GM18498 (cell line): ENCODE measurements around the gene A4GALT.
A peak's percentile ranks its signal among the peaks of the same experiment; 100 is the strongest.
"Not testable (repeated sequence)": the region's sequence is repeated elsewhere in the genome, so short reads cannot be mapped to it uniquely, and the experiment has no call there.

ENCODE experiments used
- ATAC-seq: cut with Tn5 transposase; IDR thresholded peaks from one replicate; pipeline ENCODE4 v1.9.1; 2021; ENCODE audit warnings: mild to moderate bottlenecking, moderate library complexity; ENCODE audit not compliant: unreplicated experiment

A4GALT gene, protein sequence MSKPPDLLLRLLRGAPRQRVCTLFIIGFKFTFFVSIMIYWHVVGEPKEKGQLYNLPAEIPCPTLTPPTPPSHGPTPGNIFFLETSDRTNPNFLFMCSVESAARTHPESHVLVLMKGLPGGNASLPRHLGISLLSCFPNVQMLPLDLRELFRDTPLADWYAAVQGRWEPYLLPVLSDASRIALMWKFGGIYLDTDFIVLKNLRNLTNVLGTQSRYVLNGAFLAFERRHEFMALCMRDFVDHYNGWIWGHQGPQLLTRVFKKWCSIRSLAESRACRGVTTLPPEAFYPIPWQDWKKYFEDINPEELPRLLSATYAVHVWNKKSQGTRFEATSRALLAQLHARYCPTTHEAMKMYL

DNA sequence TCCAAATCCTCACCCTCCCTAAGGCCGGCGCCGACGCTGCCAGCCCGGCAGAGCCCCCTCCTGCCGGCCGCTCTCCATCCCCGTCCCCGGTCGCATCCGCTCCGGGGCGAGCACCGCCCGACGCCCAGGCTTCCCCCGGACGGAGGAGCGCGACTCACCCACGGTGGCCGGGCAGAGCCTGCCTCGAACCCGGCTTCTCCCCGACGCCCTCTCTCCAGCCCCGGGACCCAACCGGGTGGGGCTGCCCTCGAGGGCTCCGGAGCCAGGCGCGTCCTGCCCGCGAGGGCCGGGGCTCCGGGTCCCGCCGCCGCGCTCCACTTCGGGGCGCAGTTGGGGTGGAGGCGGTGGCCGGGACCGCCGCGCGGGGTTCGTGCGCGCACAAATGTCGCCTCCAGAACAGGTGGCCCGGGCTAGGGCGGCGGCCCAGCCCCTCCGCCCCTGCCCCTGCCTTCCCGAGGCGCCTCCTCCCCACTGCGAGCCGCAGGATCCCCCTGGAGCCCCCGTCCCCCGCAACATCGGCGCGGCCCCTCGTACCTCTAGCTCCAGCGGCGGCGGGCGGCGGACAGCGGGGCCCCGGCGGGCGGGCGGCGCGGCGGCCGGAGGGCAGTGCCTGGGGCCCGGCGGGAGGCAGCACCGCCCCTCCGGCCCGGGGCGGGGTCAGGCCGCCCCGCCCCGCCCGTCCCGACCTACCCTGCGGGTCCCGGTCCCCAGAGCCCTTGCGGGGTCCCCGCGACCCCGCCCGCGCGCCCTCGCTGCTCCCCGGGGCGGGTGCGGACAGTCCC, at the start of gene A4GALT:
Gene A4GALT (minus strand): TSS at position 608 of the 782 bp plus-strand sequence. CDS start 26,919 bp downstream, outside the sequence.
- ATAC-seq: no peak

DNA sequence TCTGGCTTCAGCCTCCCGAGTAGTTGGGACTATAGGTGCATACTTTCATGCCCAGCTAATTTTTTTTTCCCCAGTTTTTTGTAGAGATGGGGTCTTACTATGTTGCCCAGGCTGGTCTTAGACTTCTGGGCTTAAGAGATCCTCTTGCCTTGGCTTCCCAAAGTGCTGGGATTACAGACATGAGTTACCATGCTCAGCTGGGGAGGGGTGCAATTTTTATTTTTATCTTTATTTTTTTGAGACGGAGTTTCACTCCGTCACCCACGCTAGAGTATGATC, 49.7 kb upstream of the A4GALT start:
- no peak for ATAC-seq

DNA sequence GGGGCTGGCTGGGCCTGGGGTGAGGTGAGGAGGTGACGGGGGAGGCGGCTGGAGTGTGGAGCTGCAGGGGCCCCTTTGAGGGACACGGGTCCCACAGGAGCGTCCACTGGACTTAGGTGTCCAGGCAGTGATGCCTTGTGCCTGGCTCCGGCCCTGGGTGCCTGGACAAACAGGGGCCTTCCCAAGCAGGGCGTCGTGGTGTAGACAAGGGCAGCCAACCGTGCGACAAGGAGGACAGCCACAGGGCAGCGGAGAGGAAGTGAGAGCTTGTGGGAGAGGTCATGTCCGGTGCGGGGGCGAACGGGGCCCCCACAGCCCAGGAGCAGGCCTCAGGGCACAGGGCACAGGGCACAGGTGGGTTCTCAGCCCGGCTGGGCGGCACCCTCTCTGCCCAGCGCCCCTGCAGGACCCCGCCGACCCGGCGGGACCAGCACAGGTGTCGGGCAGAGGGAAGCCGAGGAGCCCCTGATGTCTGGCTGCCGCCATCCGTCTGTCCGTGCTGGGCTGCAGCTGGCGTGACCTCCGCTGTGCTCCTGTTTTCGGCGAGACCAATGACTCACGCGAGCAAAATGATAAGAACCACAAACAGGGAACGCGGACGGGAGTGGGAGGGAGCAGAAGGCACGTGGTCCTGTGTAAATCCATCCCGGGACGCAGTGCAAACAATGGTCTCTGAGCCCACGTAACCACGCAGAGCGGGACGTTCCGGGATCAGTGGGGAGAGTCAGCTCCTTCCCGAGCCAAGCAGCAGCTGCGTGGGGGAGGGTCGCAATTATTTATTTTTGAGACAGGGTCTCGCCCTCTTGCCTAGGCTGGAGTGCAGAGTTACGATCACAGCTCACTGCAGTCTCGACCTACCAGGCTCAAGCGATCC, 49.1 kb upstream of the A4GALT start:
- ATAC-seq: peak; percentile 86

DNA sequence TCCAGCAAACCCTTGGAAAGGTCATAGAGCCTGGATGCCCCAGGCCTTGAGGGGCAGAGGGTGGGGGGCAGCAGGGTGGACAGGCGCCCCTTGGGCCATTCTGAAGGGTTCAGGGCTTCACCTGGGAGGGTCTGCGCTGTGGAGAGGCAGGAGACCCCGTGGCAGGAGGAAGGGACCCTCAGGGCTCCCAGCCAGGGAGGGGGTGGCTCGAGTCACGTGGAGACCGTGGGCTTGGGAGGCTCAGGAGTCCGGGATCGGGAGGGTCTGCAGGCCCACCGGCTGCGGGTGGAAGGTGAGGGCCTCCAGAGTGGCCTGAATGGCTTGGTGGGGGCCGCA, 48.5 kb upstream of the A4GALT start:
- ATAC-seq: peak; percentile 6

DNA sequence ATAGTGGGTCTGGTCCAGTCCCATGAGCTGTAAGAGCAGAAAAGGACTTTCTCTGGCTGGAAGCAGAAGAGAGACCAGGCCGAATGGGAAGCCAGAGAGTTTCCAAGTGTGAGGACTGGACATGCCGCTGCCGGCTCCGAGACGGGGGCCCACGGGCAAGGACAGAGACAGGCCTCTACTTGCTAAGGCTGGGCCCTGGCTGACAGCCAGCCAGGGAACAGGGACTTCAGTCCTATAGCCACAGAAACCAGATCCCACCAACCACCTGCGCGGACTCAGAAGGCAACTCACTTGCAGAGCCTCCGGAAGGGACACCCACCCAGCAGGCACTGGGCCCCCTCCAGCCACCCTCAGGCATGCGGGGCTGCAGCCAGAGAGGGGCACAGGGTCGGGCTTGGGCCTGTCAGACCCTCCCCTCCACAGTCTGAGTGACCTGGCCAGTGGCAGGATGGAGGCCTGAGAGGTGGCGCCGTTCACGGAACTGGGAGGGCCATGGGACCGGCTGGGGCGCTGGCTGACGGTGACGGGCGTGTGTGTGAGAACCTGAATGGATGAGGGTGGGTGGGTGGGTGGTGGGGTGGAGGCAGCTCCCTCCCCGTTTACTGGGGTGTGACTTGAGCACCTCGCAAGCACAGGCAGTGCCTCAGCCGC, 47.8 kb upstream of the A4GALT start:
- ATAC-seq: no peak

DNA sequence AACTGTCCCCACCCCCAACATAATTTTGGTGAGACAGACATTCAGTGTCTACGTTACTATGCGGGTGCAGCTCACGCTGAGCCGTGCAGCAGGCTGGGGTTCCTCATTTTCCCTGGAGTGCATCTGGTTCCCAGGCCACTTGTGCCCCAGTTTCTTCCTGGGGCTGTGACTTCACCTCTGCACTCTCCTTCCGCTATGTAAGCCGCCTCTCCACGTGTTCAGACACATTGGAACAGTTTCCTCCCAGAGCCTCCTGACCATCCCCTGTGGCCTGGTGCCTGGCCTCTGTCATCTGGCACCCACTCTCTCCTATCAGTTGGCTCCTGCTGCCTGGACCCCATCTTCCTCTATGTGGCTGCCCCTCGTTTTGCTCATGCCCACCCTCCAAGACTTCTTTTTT, 46.2 kb upstream of the A4GALT start:
- no peak for ATAC-seq

DNA sequence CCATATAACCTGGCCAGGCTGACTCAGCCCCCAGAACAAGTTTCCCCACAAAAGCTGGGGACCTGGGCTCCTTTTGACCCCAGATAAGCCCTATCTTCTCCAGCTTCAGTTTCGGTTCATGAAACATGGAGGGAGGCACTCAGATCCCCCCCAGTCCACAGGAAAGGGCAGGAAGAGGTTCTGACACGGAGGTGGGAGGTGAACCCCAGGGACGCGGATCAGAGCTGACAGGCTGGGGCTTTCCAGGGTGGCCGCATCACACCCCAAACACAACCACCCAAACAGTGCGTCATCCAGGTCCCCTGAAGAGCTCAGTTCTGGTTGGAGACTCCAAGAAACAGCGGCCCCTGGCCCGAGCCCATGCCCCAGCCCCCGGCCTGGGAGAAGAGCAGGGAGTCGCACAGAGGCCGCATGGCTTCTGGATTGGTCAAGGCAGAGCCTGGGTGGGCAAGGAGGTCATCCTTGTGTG, 44.3 kb upstream of the A4GALT start:
- ATAC-seq: no peak

DNA sequence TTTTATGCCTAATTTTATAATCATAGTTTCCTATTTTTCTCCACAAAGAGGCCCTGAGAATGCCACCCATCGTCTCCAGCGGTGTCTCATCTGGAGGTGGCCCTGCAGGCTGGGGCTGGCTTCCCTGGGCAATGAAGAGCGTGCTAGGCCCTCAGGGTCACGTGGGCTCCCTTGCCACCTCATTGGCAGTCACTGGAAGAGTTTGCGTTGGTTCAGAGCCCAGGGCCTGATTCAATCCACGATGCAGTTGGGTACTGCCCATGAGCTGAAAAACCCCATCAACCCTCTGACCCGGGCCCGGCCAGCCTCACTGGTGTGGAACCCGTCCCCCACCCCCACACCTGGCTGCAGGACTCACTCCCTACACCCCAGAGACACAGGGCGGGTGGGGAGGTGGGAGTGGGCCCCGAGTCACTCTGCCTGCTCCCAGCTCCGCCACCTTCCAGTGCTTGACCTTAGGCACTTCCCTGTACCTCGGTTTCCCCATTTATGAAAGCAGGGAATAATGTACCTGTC, 43.4 kb upstream of the A4GALT start:
- ATAC-seq: no peak

DNA sequence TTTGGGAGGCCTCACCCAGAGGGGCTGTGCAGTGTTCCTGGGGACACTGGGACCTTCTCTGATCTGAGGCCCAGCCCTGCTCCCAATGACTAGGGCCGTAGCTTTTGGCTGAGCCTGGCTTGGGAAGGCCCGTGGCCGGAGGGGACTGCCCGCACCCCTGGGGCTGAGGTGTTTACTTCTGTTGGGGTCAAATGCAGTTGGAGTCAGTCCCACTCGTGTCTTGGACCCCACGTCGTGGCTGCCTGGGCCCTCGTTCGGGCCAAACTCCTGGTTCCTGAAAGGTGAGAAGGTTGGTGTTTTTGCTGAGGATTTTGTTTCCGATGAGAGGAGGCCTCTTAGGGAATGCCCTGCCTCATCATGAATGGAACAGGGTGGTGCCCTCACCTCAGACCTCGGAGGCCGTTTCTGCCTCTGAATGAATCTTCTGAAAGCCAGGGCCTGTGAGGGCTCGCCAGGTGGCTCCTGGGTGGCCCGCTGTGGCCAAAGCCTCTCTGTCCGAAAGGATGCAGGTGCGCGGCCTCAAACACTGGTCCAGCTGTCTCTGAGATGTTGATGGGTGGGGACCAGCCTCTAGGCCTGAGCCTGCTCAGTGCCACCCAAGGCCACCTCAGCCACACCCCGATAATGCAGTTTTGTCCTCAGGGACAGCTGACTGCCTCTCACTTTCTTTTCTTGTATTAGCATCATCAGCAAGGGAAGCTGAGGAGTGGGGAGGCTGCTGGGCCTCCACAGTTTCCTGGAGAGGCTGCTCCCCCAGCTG, 40.3 kb upstream of the A4GALT start:
- no peak for ATAC-seq

DNA sequence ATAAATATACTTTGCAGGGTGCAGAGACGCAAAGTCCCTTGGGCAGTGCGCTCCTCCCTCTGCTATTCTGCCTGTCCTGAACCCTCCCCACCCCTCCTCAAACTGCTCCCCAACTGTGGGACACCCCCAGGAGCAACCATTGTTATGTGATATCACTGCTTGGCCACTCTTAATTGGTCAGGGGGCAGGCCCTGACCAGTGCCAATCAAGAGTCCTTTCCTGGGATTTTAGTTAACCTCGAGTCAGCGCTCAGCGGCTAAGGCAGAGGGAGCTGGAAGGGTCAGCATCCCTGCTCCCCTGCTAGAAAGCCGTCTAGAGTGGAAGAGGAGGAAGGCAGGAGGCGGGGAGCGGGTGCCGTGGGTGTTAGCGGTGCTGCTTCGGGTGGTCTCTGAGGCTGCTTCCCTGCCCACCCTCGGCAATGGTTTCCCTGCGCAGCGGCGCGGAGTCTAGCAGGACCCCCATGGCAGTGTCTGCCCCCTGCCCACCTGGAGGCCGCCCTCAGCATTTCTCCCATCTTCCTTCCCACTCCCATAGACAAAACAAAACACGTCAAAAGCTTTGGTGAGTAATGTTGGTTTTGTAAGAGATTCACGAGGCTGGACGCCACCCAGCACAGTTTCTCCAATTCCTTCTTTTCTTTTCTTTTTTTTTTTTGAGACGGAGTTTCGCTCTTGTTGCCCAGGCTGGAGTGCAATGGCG, 38.4 kb upstream of the A4GALT start:
- no peak for ATAC-seq

DNA sequence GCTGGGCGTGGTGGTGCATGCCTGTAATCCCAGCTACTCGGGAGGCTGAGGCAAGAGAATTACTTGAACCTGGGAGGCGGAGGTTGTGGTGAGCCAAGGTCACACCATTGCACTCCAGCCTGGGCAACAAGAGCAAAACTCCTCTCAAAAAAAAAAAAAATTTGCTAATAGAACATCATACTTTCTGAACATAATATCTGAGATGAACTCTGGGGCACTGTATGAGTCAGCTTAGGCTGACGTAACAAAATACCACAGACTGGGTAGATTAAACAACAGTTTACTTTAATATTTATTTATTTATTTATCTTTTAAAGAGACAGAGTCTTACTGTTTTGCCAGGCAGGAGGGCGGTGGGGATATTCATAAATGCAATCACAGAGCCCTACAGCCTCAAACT, 34.9 kb upstream of the A4GALT start:
- ATAC-seq: not testable (repeated sequence)

DNA sequence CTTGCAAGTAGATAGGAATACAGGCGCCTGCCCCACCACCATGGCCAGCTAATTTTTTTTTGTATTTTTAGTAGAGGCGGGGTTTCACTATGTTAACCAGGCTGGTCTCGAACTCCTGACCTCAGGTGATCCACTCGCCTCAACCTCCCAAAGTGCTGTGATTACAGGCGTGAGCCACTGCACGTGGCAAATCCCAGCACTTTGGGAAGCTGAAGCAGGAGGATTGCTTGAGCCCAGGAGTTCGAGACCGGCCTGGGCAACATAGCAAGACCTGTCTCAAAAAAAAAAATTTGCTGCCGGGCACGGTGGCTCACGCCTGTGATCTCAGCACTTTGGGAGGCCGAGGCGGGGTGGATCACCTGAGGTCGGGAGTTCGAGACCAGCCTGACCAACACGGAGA, 34.5 kb upstream of the A4GALT start:
- not testable (repeated sequence) for ATAC-seq

DNA sequence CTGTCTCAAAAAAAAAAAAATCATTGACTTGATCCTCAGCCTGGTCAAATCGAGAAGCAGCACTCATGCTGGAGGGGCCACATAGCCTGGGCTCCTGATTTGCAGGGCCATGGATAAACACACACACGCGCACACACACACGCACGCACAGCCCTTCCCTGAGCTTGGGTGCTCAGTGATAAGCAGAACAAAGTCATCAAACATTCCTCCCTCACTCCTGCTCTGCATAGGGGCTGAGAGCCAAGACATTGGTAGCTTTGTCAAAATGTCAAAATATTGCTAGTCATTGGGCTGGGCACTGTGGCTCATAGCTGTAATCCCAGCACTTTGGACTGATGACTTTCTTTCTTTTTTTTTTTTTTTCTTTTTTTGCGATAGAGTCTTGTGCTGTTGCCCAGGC, 34.0 kb upstream of the A4GALT start:
- ATAC-seq: no peak

DNA sequence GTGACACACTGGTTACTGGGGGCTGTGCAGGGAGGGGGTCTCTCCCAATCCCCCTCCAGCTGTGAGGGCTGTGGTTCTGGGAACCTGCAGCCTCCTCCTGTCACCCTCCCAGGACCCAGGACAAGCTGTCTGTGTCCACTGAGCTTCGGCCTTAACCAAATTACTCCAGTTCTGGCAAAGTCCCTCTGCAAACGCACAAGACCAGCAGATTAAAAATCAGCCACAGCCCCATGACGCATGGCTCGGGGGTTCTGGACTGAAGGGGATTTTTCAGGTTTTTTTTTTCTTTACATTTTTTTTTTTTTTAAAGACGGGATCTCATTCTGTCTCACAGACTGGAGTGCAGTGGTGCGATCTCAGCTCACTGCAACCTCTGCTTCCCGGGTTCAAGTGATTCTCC, 32.2 kb upstream of the A4GALT start:
- no peak for ATAC-seq

DNA sequence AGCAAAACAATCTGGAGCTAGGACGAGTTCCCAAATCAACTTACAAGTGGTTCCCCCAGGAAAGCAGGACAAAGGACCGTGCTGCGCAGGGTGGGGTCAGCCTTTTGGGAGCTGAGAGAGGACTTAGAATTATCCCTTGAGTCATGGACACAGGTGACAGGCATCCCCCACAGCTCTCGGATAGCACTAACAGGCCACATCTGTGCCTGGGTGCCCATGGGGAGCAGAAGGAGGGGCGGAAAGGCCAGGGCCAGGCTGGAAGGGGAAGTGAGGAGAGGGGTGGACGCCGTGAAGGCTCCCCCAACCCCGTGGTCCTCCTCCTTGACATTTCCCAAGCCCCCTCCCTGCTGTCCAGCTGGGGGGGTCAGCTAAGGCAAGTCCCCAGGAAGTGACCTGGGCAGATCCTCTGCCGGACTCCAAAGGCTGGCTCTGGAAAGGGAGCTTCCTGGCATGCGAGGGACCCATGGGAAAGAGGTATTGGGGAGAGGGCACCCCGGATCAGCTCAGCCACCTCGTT, 31.6 kb upstream of the A4GALT start:
- ATAC-seq: no peak

DNA sequence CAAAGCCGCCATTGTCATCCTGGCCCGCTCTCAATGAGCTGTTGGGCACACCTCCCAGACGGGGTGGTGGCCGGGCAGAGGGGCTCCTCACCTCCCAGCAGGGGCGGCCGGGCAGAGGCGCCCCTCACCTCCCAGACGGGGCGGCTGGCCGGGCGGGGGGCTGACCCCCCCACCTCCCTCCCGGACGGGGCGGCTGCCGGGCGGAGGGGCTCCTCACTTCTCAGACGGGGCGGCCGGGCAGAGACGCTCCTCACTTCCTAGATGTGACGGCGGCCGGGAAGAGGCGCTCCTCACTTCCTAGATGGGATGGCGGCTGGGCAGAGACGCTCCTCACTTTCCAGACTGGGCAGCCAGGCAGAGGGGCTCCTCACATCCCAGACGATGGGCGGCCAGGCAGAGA, 29.8 kb upstream of the A4GALT start:
- ATAC-seq: not testable (repeated sequence)

DNA sequence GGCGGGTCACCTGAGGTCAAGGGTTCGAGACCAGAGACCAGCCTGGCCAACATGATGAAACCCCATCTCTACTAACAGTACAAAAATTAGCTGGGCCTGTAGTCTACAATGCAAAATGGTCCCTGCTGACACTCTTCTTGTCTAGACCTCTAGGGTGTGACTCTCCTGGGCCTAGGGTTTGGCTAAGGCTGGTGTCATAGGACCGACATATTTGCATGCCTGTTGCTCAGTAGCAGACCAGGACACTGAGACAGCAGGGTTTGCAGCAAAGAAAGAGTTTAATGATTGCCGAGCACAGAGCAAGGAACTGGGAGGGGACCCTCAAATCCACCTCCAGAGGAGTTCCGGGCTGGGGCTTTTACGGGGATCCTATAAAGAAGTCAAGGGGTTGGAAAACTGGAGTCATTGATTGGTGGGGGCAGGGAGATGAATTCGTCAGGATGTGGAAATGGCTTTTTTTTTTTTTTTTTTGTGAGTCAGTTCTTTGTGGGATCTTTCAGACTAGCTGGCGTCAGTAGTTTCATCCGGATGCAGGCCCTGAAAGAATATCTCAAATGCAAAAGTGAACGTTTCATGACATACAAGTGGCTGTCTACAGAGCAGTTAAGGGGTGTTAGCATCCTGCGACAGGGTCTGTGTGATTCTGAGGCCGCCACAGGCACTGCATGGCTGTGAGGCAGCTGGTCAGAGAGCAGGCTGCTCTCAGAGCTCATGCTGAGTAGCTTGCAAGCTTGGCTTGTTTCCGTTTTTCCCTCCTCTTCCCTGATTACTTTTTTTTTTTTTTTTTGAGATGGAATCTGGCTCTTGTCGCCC, 27.2 kb upstream of the A4GALT start:
- no peak for ATAC-seq

DNA sequence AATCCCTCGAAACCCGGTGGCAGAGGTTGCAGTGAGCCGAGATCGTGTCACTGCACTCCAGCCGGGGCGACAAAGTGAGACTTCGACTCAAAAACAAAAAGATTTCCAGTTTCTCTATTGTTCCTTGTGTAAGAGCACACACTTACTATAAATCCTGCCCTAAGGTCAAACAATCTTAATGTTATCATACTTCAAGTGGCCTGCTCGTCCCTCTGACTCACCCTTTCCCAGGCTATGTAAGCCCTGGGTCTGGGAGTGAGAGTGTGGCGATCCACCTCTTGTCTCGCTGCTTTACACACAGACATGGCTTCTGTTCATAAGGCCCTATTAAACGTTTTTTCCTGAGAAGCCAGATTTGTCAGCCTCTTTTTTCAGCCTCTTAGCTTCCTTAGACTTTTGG, 24.4 kb upstream of the A4GALT start:
- no peak for ATAC-seq
